Trophoblast cell (in vitro differentiated cells and primary cell): ENCODE data around the gene ALPK3.

Experiments
- DNase-seq, 2 donors: peaks; one replicate each; pipeline ENCODE4 v3.0.0-alpha.2; 2016
- H2AFZ ChIP-seq: 2 replicates; pipeline ENCODE4 v1.6.1; 2013; ENCODE audit warnings: low read length, moderate library complexity, mild to moderate bottlenecking; ENCODE audit not compliant: insufficient read depth, poor library complexity
- H2AK5ac ChIP-seq: 2 replicates; pipeline ENCODE4 v1.6.1; 2013; ENCODE audit warnings: mild to moderate bottlenecking, low read length
- H2BK120ac ChIP-seq: 2 replicates; pipeline ENCODE4 v1.6.1; 2013; ENCODE audit warnings: low read length, mild to moderate bottlenecking, moderate library complexity; ENCODE audit not compliant: insufficient read depth, poor library complexity
- H2BK12ac ChIP-seq: 2 replicates; pipeline ENCODE4 v1.6.1; 2013; ENCODE audit warnings: mild to moderate bottlenecking, low read length, moderate library complexity
- H2BK5ac ChIP-seq: 2 replicates; pipeline ENCODE4 v1.6.1; 2013; ENCODE audit warnings: low read length, low read depth, moderate library complexity, mild to moderate bottlenecking; ENCODE audit not compliant: poor library complexity
- H3K14ac ChIP-seq: 2 replicates; pipeline ENCODE4 v1.6.1; 2013; ENCODE audit warnings: mild to moderate bottlenecking, low read length
- H3K18ac ChIP-seq: 2 replicates; pipeline ENCODE4 v1.6.1; 2013; ENCODE audit warnings: mild to moderate bottlenecking, low read length
- H3K23ac ChIP-seq: 2 replicates; pipeline ENCODE4 v1.6.1; 2013; ENCODE audit warnings: low read length
- H3K27ac ChIP-seq: 2 replicates; pipeline ENCODE4 v1.5.1; 2013; ENCODE audit warnings: low read depth, mild to moderate bottlenecking, inconsistent platforms, low read length, moderate library complexity
- H3K27me3 ChIP-seq: 2 replicates; pipeline ENCODE4 v1.6.1; 2013; ENCODE audit warnings: inconsistent platforms, mild to moderate bottlenecking, low read length, moderate library complexity; ENCODE audit not compliant: insufficient read depth
- H3K36me3 ChIP-seq, 2 experiments: 1 replicate in 1 of 2; 2 replicates in 1 of 2; pipeline ENCODE4 v1.6.1; 2013; ENCODE audit warnings: low read length in 2 of 2, mild to moderate bottlenecking in 2 of 2, moderate library complexity in 1 of 2; ENCODE audit not compliant: insufficient read depth in 2 of 2, control insufficient read depth in 1 of 2
- H3K4ac ChIP-seq: 2 replicates; pipeline ENCODE4 v1.6.1; 2013; ENCODE audit warnings: low read depth, mild to moderate bottlenecking, low read length, moderate library complexity
- H3K4me1 ChIP-seq, 2 experiments: 1 replicate in 1 of 2; 2 replicates in 1 of 2; pipeline ENCODE4 v1.6.1; 2013; ENCODE audit warnings: low read length in 2 of 2, mild to moderate bottlenecking in 2 of 2, moderate library complexity in 1 of 2; ENCODE audit not compliant: insufficient read depth in 2 of 2, control insufficient read depth in 1 of 2
- H3K4me2 ChIP-seq: 2 replicates; pipeline ENCODE4 v1.6.1; 2013; ENCODE audit warnings: inconsistent platforms, mild to moderate bottlenecking, low read length, moderate library complexity
- H3K4me3 ChIP-seq: 2 replicates; pipeline ENCODE4 v1.5.1; 2013; ENCODE audit warnings: mild to moderate bottlenecking, low read depth, low read length, inconsistent platforms
- H3K79me1 ChIP-seq: one replicate; pipeline ENCODE4 v1.6.1; 2013; ENCODE audit warnings: low read length
- H3K79me2 ChIP-seq: 2 replicates; pipeline ENCODE4 v1.6.1; 2013; ENCODE audit warnings: low read length, mild to moderate bottlenecking; ENCODE audit not compliant: control insufficient read depth, insufficient read depth, poor library complexity
- H3K9ac ChIP-seq: 2 replicates; pipeline ENCODE4 v1.6.1; 2013; ENCODE audit warnings: mild to moderate bottlenecking, low read length
- H3K9me3 ChIP-seq: 2 replicates; pipeline ENCODE4 v1.6.1; 2013; ENCODE audit warnings: low read depth, mild to moderate bottlenecking, control low read depth, inconsistent platforms, low read length; ENCODE audit not compliant: insufficient read depth
- H4K12ac ChIP-seq: 2 replicates; pipeline ENCODE4 v1.6.1; 2013; ENCODE audit warnings: low read depth, mild to moderate bottlenecking, low read length, moderate library complexity
- H4K8ac ChIP-seq: 2 replicates; pipeline ENCODE4 v1.6.1; 2013; ENCODE audit warnings: low read depth, mild to moderate bottlenecking, low read length, moderate library complexity
- H4K91ac ChIP-seq: one replicate; pipeline ENCODE4 v1.6.1; 2013; ENCODE audit warnings: low read depth, mild to moderate bottlenecking, low read length, moderate library complexity
- WGBS: extraction: QIAGEN DNeasy Blood & Tissue Kit; methylation state at CpG from one replicate; pipeline ENCODE4 v1.1.7; 2013; ENCODE audit warnings: missing lambda C conversion rate; ENCODE audit not compliant: insufficient read length, insufficient coverage; ENCODE audit errors: extremely low coverage; 5-methylcytosine and 5-hydroxymethylcytosine counted together

Gene ALPK3

DNA sequence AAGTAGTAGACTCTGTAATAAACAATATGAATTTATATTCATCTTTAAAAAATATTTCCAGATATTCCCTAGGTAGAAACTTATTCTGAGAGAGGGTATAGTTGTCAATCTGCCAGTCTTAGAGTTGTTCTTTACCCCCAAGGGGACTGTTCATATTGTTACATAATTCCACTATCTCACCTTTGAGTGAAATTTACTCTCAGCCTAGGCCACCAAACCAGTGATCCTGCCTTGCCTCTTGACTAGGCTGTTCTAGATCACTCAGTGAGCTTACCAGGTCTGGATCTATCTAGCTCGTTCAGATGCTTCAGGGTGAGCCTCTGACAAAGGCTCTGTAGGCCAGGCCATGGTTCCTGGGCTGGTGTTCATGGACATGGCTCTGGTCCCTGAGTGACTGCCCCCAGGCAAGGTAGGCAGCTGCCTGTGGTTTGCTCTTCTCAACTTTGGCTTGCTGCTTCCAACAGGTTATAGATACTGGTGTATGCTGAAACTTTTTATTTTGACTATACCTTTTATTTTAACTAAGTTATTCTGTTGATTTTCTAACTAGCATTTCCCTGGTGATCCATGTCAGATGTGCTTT lies 41.2 kb upstream of the ALPK3 start:
- Histone ChIP-seq H2BK12ac (no peak overlapping the region), H3K14ac (no peak overlapping the region), H4K91ac (no peak overlapping the region), H3K18ac (no peak overlapping the region), H4K8ac (no peak overlapping the region), H2BK120ac (no peak overlapping the region), H3K23ac (no peak overlapping the region), H3K4me2 (no peak overlapping the region), H3K27me3 (no peaks in the 10 kb centered on the region), H3K79me1 (no peaks in the 10 kb centered on the region), H3K79me2 (no peaks in the 10 kb centered on the region), H3K4me1 (peaks cover 0 to 3% of the 10 kb centered on the region in 2 experiments), H3K9me3 (no peaks in the 10 kb centered on the region), H3K27ac (no peak overlapping the region), H2AK5ac (no peak overlapping the region), H3K9ac (no peak overlapping the region), H3K4me3 (no peak overlapping the region), H2BK5ac (no peak overlapping the region), H3K36me3 (peaks cover 9 to 19% of the 10 kb centered on the region in 2 experiments), H4K12ac (no peak overlapping the region), H2AFZ (no peak overlapping the region), H3K4ac (no peak overlapping the region)
- no CpG with 5 or more reads among the region's 1 CpG for WGBS
- no peak for DNase-seq

DNA sequence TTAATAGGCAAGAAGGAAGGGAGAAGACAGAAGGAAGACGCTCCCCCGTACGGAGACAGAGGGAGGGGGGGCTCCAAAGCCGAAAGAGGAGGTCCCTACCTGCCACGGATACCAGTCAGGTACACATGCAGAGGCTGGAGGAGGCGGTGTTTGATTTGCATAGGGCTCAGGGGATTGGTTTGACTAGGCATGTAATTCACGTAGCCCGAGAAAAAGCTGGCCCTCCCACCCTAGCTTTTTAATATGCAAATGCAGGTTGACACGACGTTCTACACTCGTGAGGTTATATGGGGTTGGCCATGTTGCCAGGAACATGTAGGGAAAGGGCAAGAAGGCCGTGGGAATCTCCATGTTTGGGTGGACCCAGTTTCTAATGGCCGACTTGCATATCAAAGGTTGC lies 39.0 kb upstream of the ALPK3 start:
- Histone ChIP-seq H3K79me2 (no peaks in the 10 kb centered on the region), H3K4ac (no peak overlapping the region), H3K9me3 (no peaks in the 10 kb centered on the region), H4K8ac (no peak overlapping the region), H3K18ac (no peak overlapping the region), H2AK5ac (no peak overlapping the region), H3K27ac (no peak overlapping the region), H2BK120ac (no peak overlapping the region), H2BK12ac (no peak overlapping the region), H4K12ac (no peak overlapping the region), H3K9ac (no peak overlapping the region), H2BK5ac (no peak overlapping the region), H3K27me3 (no peaks in the 10 kb centered on the region), H2AFZ (no peak overlapping the region), H3K36me3 (peaks cover 12 to 22% of the 10 kb centered on the region in 2 experiments), H3K14ac (no peak overlapping the region), H3K23ac (no peak overlapping the region), H3K4me3 (no peak overlapping the region), H3K4me1 (peaks cover 0 to 3% of the 10 kb centered on the region in 2 experiments), H3K4me2 (no peak overlapping the region), H4K91ac (no peak overlapping the region), H3K79me1 (no peaks in the 10 kb centered on the region)
- no CpG with 5 or more reads among the region's 13 CpGs for WGBS
- DNase-seq = no peak

DNA sequence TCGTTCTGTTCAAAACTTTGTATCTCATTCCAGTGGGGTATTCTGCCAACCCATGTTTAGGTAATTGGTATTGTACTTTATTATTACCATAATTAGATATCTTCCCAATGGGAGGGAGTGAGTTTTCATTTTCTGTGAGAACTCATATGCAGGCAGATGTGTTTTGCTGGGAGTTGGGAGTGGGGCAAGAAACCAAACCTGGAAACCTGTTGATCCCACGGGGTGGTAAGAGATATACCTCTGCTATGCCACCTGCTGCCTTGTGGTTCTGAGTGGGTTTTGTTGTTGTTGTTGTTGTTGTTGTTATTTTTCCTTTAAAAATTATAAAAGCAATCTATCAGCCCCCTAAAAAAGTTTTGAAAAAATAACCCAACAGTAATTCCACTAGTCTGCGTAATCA lies 36.7 kb upstream of the ALPK3 start:
- H3K4me3 ChIP-seq = no peak overlapping the region
- WGBS = no CpG with 5 or more reads among the region's 3 CpGs
- H3K27me3 ChIP-seq = no peaks in the 10 kb centered on the region
- no peak overlapping the region for H3K27ac ChIP-seq
- H3K9me3 ChIP-seq = no peaks in the 10 kb centered on the region
- no peak overlapping the region for H3K4ac ChIP-seq
- H3K36me3 ChIP-seq = peaks cover 32 to 41% of the 10 kb centered on the region in 2 experiments
- H3K9ac ChIP-seq = no peak overlapping the region
- peaks cover 0 to 3% of the 10 kb centered on the region in 2 experiments for H3K4me1 ChIP-seq
- H2BK12ac ChIP-seq = no peak overlapping the region
- H4K8ac ChIP-seq = no peak overlapping the region
- H3K18ac ChIP-seq = no peak overlapping the region
- H3K23ac ChIP-seq = no peak overlapping the region
- no peak overlapping the region for H2BK120ac ChIP-seq
- DNase-seq = no peak
- H3K4me2 ChIP-seq = no peak overlapping the region
- no peak overlapping the region for H2AFZ ChIP-seq
- H3K79me2 ChIP-seq = no peaks in the 10 kb centered on the region
- H4K91ac ChIP-seq = no peak overlapping the region
- H2AK5ac ChIP-seq = no peak overlapping the region
- no peak overlapping the region for H4K12ac ChIP-seq
- no peaks in the 10 kb centered on the region for H3K79me1 ChIP-seq
- no peak overlapping the region for H2BK5ac ChIP-seq
- no peak overlapping the region for H3K14ac ChIP-seq

DNA sequence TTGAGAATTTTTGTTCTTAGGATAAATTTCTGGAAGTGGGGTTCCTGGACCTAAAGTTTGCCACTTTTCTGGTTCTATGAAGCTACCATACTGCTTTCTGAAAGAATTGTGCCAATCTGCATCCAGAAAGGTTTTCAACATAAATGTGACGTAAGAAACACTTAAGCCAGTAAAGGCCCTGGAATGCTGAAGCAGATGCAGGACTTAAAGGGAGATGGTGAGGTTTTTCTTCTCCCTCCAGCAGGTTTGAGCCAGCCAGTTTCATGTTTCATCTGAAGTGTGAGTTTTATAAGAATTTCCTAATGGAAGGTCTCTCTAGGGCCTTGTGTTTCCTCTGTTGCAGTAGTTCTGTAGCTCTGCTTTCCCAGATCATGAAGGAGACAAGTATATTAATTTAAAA lies 35.7 kb upstream of the ALPK3 start:
- no CpG with 5 or more reads among the region's 1 CpG for WGBS
- no peak overlapping the region for H2AFZ ChIP-seq

More for the DNA sequence above, 35.7 kb upstream of the ALPK3 start:
- DNase-seq = no peak
- no peak overlapping the region for H2AK5ac ChIP-seq
- no peaks in the 10 kb centered on the region for H3K79me2 ChIP-seq
- H2BK12ac ChIP-seq = no peak overlapping the region
- no peak overlapping the region for H3K4ac ChIP-seq
- no peak overlapping the region for H3K14ac ChIP-seq
- H4K91ac ChIP-seq = no peak overlapping the region
- no peaks in the 10 kb centered on the region for H3K9me3 ChIP-seq
- H3K9ac ChIP-seq = no peak overlapping the region
- no peak overlapping the region for H4K8ac ChIP-seq
- no peak overlapping the region for H3K27ac ChIP-seq
- H3K79me1 ChIP-seq = no peaks in the 10 kb centered on the region
- peaks cover 36 to 46% of the 10 kb centered on the region in 2 experiments for H3K36me3 ChIP-seq
- no peaks in the 10 kb centered on the region for H3K27me3 ChIP-seq
- no peak overlapping the region for H2BK120ac ChIP-seq
- H4K12ac ChIP-seq = no peak overlapping the region
- no peak overlapping the region for H3K4me3 ChIP-seq
- H3K23ac ChIP-seq = no peak overlapping the region
- H3K4me2 ChIP-seq = no peak overlapping the region
- H3K18ac ChIP-seq = no peak overlapping the region
- no peaks in the 10 kb centered on the region for H3K4me1 ChIP-seq
- H2BK5ac ChIP-seq = no peak overlapping the region
